Right kidney (tissue), 1 donor: Measurements from ENCODE around the gene ZDHHC24.

Experiments used
- DNase-seq: peaks from one replicate; pipeline ENCODE4 v3.0.0-alpha.2; 2016

Gene ZDHHC24

GRCh38 chr11:66472054-66472453, 73.8 kb downstream of the ZDHHC24 start:
- DNase-seq: no peak

- no peak for DNase-seq
Observed at GRCh38 chr11:66471142-66471541, 74.7 kb downstream of the ZDHHC24 start.
